OCI-LY3 (cell line): ENCODE results near the gene MFRP.

Source experiments
- H2AFZ ChIP-seq: fragments of 200-600, 300-600 bp; shearing (Covaris generic); 2 replicates; pipeline ENCODE4 v1.6.0; 2014; ENCODE audit warnings: antibody characterized with exemption, low read depth, low read length
- H3K27ac ChIP-seq: fragments of 200-600, 300-600 bp; sonication (generic); 2 replicates; pipeline ENCODE4 v1.5.1; 2014; ENCODE audit warnings: mild to moderate bottlenecking, low read length, moderate library complexity, mixed read lengths
- H3K27me3 ChIP-seq: fragments of 200-600, 300-600 bp; sonication (generic); 2 replicates; pipeline ENCODE4 v1.6.1; 2014; ENCODE audit warnings: low read depth, low read length, mixed read lengths
- H3K36me3 ChIP-seq: fragments of 200-600, 300-600 bp; sonication (generic); replicated peaks from 2 replicates; pipeline ENCODE3; 2014; ENCODE audit warnings: low read depth, low read length, mixed read lengths
- H3K4me1 ChIP-seq: fragments of 300-600, 200-600 bp; sonication (generic); 2 replicates; pipeline ENCODE4 v1.6.1; 2014; ENCODE audit warnings: low read length, mixed read lengths
- H3K4me2 ChIP-seq: fragments of 200-600, 300-600 bp; sonication (generic); 2 replicates; pipeline ENCODE4 v1.6.1; 2014; ENCODE audit warnings: low read length, mixed read lengths
- H3K4me3 ChIP-seq: fragments of 300-600, 200-600 bp; sonication (generic); 2 replicates; pipeline ENCODE4 v1.5.1; 2014; ENCODE audit warnings: antibody characterized with exemption, mild to moderate bottlenecking, low read length, moderate library complexity
- H3K79me2 ChIP-seq: fragments of 300-600, 200-600 bp; shearing (Covaris generic); 2 replicates; pipeline ENCODE4 v1.6.1; 2014; ENCODE audit warnings: mild to moderate bottlenecking, low read length, mixed read lengths
- H3K9ac ChIP-seq: fragments of 300-600, 200-600 bp; shearing (Covaris generic); 2 replicates; pipeline ENCODE4 v1.6.0; 2014; ENCODE audit warnings: mild to moderate bottlenecking, low read length, moderate library complexity
- H3K9me3 ChIP-seq: fragments of 200-600, 300-600 bp; shearing (Covaris generic); 2 replicates; pipeline ENCODE4 v1.6.1; 2014; ENCODE audit warnings: low read length, mixed read lengths; ENCODE audit not compliant: insufficient read depth
- H4K20me1 ChIP-seq: fragments of 200-600, 300-600 bp; sonication (generic); 2 replicates; pipeline ENCODE4 v1.6.1; 2016; ENCODE audit warnings: low read length, mixed read lengths; ENCODE audit not compliant: insufficient read depth
- EZH2phosphoT487 ChIP-seq: fragments of 200-600 bp; shearing (Covaris generic); IDR thresholded peaks from 2 replicates; pipeline ENCODE4 v1.6.1; 2018; ENCODE audit warnings: antibody characterized with exemption, mixed run types, low read depth
- TF ChIP-seq, protein P1 (sequence below): fragments of 200-600, 300-600 bp; sonication (generic); IDR thresholded peaks from 2 replicates; pipeline ENCODE4 v1.5.1; 2014; ENCODE audit warnings: antibody characterized with exemption, low read length, low read depth

The MFRP gene

GRCh38 chr11:119369132-119369925 lies 22.8 kb upstream of the MFRP start:
- H3K27ac ChIP-seq, result no peak overlapping the region
- peaks cover 16% of the 10 kb centered on the region for H3K27me3 ChIP-seq
- H3K4me3 ChIP-seq, result no peak overlapping the region
- H3K4me1 ChIP-seq, result peaks cover 8% of the 10 kb centered on the region
- no peak overlapping the region for H3K9ac ChIP-seq
- H4K20me1 ChIP-seq, result no peaks in the 10 kb centered on the region
- H3K79me2 ChIP-seq, result no peaks in the 10 kb centered on the region
- no peak for TF ChIP-seq EZH2phosphoT487
- TF ChIP-seq, protein P1, sequence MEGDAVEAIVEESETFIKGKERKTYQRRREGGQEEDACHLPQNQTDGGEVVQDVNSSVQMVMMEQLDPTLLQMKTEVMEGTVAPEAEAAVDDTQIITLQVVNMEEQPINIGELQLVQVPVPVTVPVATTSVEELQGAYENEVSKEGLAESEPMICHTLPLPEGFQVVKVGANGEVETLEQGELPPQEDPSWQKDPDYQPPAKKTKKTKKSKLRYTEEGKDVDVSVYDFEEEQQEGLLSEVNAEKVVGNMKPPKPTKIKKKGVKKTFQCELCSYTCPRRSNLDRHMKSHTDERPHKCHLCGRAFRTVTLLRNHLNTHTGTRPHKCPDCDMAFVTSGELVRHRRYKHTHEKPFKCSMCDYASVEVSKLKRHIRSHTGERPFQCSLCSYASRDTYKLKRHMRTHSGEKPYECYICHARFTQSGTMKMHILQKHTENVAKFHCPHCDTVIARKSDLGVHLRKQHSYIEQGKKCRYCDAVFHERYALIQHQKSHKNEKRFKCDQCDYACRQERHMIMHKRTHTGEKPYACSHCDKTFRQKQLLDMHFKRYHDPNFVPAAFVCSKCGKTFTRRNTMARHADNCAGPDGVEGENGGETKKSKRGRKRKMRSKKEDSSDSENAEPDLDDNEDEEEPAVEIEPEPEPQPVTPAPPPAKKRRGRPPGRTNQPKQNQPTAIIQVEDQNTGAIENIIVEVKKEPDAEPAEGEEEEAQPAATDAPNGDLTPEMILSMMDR, result no peak
- H3K4me2 ChIP-seq, result no peak overlapping the region
- no peak overlapping the region for H2AFZ ChIP-seq
- no peaks in the 10 kb centered on the region for H3K9me3 ChIP-seq
- no peaks in the 10 kb centered on the region for H3K36me3 ChIP-seq

GRCh38 chr11:119368121-119369034 lies 21.9 kb upstream of the MFRP start:
- no peak overlapping the region for H2AFZ ChIP-seq
- 0 out of 2 replicates have a peak, but pooled peaks cover 4% of the 10 kb centered on the region for H3K4me1 ChIP-seq

GRCh38 chr11:119367661-119368120 lies 21.2 kb upstream of the MFRP start:
- H4K20me1 ChIP-seq, result no peaks in the 10 kb centered on the region
- H3K27me3 ChIP-seq, result peaks cover 16% of the 10 kb centered on the region
- no peak for TF ChIP-seq EZH2phosphoT487
- H3K9me3 ChIP-seq, result no peaks in the 10 kb centered on the region
- no peaks in the 10 kb centered on the region for H3K79me2 ChIP-seq
- H3K27ac ChIP-seq, result no peak overlapping the region
- no peak overlapping the region for H3K4me2 ChIP-seq
- 0 out of 2 replicates have a peak, but pooled peaks cover 4% of the 10 kb centered on the region for H3K4me1 ChIP-seq
- no peaks in the 10 kb centered on the region for H3K36me3 ChIP-seq
- no peak overlapping the region for H3K4me3 ChIP-seq
- no peak overlapping the region for H2AFZ ChIP-seq
- no peak overlapping the region for H3K9ac ChIP-seq

More at GRCh38 chr11:119368121-119369034, 21.9 kb upstream of the MFRP start:
- Histone ChIP-seq H3K9ac (no peak overlapping the region), H3K4me2 (no peak overlapping the region), H3K79me2 (no peaks in the 10 kb centered on the region), H3K36me3 (no peaks in the 10 kb centered on the region), H4K20me1 (no peaks in the 10 kb centered on the region), H3K4me3 (no peak overlapping the region), H3K9me3 (no peaks in the 10 kb centered on the region), H3K27ac (no peak overlapping the region), H3K27me3 (peaks cover 16% of the 10 kb centered on the region)
- TF ChIP-seq, protein P1, result no peak
- TF ChIP-seq EZH2phosphoT487, result no peak

DNA sequence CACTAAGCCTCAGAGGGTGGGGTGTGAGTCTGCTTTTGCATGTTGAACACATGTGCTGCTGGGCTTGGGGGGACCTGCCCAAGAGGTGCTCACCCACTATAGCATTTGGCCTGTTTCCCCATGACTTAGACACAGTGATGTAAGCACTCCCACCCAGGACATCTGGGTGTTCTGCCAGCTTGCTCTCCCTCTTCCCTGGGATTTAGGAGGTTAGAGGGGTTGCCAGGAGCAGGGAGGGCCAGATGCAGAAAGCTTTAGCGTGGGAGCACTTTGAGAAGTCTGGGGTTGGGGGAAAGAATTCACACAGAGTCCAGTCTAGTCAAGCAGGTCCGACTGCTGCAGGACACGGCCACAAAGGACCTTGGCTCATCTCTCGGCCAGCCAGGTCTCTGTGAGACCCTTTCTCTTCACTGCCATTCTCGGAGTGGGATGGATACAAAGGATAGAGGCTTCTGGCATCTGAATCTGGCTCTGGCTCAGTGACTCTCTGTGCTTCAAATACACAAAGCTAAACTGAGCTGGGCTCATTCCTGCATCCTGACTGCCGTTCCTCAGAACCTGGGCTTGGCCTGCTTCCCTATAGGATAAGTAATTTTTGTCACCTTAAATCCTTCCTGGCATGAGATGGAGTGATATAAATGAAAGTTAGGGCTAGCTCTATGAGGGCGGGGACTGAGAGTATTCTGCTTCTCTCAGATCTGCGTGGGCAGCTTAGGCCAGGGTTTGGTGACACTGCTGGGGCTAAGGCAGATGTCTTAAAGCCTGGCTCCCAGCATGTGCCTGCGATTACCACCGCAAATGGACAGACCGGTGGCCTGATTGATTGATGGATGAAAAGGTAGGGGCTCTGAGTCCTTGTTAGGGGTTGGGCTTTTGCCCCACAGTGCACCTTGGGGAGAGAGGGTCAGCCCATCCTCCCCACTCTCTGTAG lies 20.4 kb upstream of the MFRP start:
- H2AFZ ChIP-seq, result no peak overlapping the region
- no peak overlapping the region for H3K9ac ChIP-seq
- TF ChIP-seq, protein P1, result no peak
- TF ChIP-seq EZH2phosphoT487, result no peak
- 0 out of 2 replicates have a peak, but pooled peaks cover 4% of the 10 kb centered on the region for H3K4me1 ChIP-seq
- no peak overlapping the region for H3K27ac ChIP-seq
- H3K36me3 ChIP-seq, result no peaks in the 10 kb centered on the region
- H4K20me1 ChIP-seq, result no peaks in the 10 kb centered on the region
- no peaks in the 10 kb centered on the region for H3K9me3 ChIP-seq
- H3K4me2 ChIP-seq, result no peak overlapping the region
- peaks cover 16% of the 10 kb centered on the region for H3K27me3 ChIP-seq
- no peaks in the 10 kb centered on the region for H3K79me2 ChIP-seq
- H3K4me3 ChIP-seq, result no peak overlapping the region
